ENCODE results near the gene PDCD10.

The PDCD10 gene

DNA sequence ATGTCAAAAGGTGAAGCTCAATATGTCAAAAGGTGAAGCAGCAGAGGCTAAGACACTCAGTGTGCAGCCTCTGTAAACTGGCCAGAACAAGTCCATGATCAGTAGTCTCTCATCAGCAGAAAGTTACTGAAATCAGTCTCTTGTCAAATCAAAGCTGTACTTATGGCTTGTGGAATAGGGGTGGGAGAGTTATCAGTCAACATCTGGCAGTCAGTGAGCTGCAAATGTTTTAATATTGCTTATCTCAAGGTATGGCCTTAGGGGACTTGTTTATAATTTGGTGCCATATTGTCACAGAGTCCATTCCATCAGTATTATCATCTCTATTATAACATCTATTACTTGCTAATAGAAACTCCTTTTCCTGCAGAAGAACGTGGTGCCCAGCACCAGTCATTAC, 66.0 kb downstream of the PDCD10 start:
- FAIRE-seq (no peak), DNase-seq (ENCODE audit: insufficient read length, low spot score) (no peak)
- TF ChIP-seq, protein P1, sequence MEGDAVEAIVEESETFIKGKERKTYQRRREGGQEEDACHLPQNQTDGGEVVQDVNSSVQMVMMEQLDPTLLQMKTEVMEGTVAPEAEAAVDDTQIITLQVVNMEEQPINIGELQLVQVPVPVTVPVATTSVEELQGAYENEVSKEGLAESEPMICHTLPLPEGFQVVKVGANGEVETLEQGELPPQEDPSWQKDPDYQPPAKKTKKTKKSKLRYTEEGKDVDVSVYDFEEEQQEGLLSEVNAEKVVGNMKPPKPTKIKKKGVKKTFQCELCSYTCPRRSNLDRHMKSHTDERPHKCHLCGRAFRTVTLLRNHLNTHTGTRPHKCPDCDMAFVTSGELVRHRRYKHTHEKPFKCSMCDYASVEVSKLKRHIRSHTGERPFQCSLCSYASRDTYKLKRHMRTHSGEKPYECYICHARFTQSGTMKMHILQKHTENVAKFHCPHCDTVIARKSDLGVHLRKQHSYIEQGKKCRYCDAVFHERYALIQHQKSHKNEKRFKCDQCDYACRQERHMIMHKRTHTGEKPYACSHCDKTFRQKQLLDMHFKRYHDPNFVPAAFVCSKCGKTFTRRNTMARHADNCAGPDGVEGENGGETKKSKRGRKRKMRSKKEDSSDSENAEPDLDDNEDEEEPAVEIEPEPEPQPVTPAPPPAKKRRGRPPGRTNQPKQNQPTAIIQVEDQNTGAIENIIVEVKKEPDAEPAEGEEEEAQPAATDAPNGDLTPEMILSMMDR (IDR thresholded peaks at IDR 0.05; ENCODE audit: insufficient read depth, missing control alignments) = no peak

DNA sequence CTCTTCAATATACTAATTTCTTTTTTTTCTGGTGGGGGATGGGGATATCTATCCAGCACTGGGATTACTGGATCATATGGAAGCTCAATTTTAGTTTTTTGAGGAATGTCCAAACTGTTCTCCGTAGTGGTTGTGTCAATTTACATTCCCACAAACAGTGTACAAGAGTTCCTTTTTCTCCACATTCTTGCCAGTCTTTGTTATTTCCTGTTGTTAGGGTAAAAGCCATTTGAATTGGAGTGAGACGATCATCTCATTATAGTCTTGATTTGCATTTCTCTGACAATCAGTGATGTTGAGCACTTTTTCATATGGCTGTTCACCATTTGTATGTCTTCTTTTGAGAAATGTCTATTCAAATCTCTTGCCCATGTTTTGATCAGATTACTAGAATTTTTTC, 68.1 kb downstream of the PDCD10 start:
- TF ChIP-seq, protein P1 (IDR thresholded peaks at IDR 0.05; ENCODE audit: insufficient read depth, missing control alignments) = no peak
- DNase-seq (ENCODE audit: insufficient read length, low spot score) (no peak), FAIRE-seq (no peak)

GRCh38 chr3:167662919-167663400, 71.7 kb downstream of the PDCD10 start:
- no peak for FAIRE-seq

DNA sequence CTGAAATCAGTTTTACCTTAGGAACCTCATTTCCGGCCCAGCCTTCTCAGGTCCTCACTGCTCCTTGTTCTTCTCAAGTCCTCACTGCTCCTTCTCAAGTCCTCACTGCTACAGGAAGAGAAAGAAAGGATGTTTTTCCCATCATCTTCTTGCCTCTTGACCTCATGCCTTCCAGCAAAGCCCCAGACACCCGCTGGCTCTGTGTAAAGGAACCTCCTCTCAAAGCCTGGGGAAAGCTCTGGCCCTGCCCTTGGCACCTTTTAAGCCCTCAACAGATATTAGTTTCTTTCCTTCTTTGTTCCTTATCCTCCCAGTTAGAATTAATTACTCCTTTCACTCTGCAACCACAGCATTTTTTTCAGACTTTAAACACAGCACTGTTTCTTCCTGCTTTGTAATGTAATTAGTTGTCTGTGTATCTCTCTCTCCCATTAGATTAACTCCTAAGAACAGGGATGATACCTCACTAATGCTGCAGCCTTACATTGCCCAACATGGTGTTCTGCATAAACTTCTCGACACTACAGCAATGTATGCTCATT, 76.9 kb downstream of the PDCD10 start:
- TF ChIP-seq, protein P1 (IDR thresholded peaks at IDR 0.05; ENCODE audit: insufficient read depth, missing control alignments) = no peak
- FAIRE-seq = no peak

More at GRCh38 chr3:167662919-167663400, 71.7 kb downstream of the PDCD10 start:
- no peak for DNase-seq (ENCODE audit: insufficient read length, low spot score)
- TF ChIP-seq, protein P1 (IDR thresholded peaks at IDR 0.05; ENCODE audit: insufficient read depth, missing control alignments) = no peak

GRCh38 chr3:167656821-167657220, 77.9 kb downstream of the PDCD10 start:
- DNase-seq (ENCODE audit: insufficient read length, low spot score) = no peak
- TF ChIP-seq, protein P1 (IDR thresholded peaks at IDR 0.05; ENCODE audit: insufficient read depth, missing control alignments) = no peak
- no peak for FAIRE-seq

More for the DNA sequence above, 76.9 kb downstream of the PDCD10 start:
- DNase-seq (ENCODE audit: insufficient read length, low spot score) = no peak

- DNase-seq (ENCODE audit: insufficient read length, low spot score) = no peak
- no peak for FAIRE-seq
- TF ChIP-seq, protein P1 (IDR thresholded peaks at IDR 0.05; ENCODE audit: insufficient read depth, missing control alignments) = no peak
These were observed 80.9 kb downstream of the PDCD10 start, which contains the start of gene WDR49 for GRCh38 chr3:167653760-167654159. Gene WDR49, minus strand, starts transcription at chr3:167653942. Its CDS starts 517 bp downstream, at chr3:167653425.

GRCh38 chr3:167653155-167653554, 81.5 kb downstream of the PDCD10 start:
- DNase-seq (ENCODE audit: insufficient read length, low spot score) = no peak
- TF ChIP-seq, protein P1 (IDR thresholded peaks at IDR 0.05; ENCODE audit: insufficient read depth, missing control alignments) = no peak
- FAIRE-seq = no peak

All from D721Med (cell line).